H9 (cell line): Measurements from ENCODE around the gene NEB. TPM values are rescaled to one million over a fixed set of nuclear protein-coding genes. Genes with fewer than 3 reads are reported as not detected.

Experiments used
- DNase-seq: peaks from one replicate; pipeline ENCODE4 v3.0.0-alpha.2; 2017
- H2AFZ ChIP-seq: one replicate; pipeline ENCODE4 v1.6.1; 2013; ENCODE audit warnings: mild to moderate bottlenecking, low read length, control low read depth, moderate library complexity
- H2AK5ac ChIP-seq: 2 replicates; pipeline ENCODE4 v1.6.1; 2013; ENCODE audit warnings: low read length, control low read depth, mixed read lengths; ENCODE audit not compliant: insufficient read length
- H2BK120ac ChIP-seq: one replicate; pipeline ENCODE4 v1.6.1; 2013; ENCODE audit warnings: low read depth, mild to moderate bottlenecking, low read length, control low read depth, inconsistent platforms; ENCODE audit not compliant: poor library complexity, severe bottlenecking
- H2BK12ac ChIP-seq: 2 replicates; pipeline ENCODE4 v1.6.1; 2013; ENCODE audit warnings: low read length, control low read depth, mixed read lengths, low read depth; ENCODE audit not compliant: insufficient read length
- H2BK15ac ChIP-seq: 2 replicates; pipeline ENCODE4 v1.6.1; 2013; ENCODE audit warnings: low read depth, low read length, control low read depth
- H2BK20ac ChIP-seq: one replicate; pipeline ENCODE4 v1.6.1; 2013; ENCODE audit warnings: low read depth, mild to moderate bottlenecking, low read length, control low read depth, inconsistent platforms; ENCODE audit not compliant: poor library complexity, severe bottlenecking
- H2BK5ac ChIP-seq: 2 replicates; pipeline ENCODE4 v1.6.1; 2013; ENCODE audit warnings: low read length, control low read depth, mixed read lengths; ENCODE audit not compliant: insufficient read length
- H3K14ac ChIP-seq: 2 replicates; pipeline ENCODE4 v1.6.1; 2013; ENCODE audit warnings: low read length, control low read depth; ENCODE audit not compliant: insufficient read depth
- H3K18ac ChIP-seq: 2 replicates; pipeline ENCODE4 v1.6.1; 2013; ENCODE audit warnings: low read depth, mild to moderate bottlenecking, mixed read lengths, low read length, control low read depth; ENCODE audit not compliant: insufficient read length
- H3K23ac ChIP-seq: 2 replicates; pipeline ENCODE4 v1.6.1; 2013; ENCODE audit warnings: low read length, control low read depth, mixed read lengths, low read depth; ENCODE audit not compliant: insufficient read length
- H3K23me2 ChIP-seq: 2 replicates; pipeline ENCODE4 v1.6.1; 2013; ENCODE audit warnings: low read depth, mild to moderate bottlenecking, mixed read lengths, low read length, control low read depth; ENCODE audit not compliant: insufficient read length, poor library complexity, severe bottlenecking
- H3K27ac ChIP-seq: 2 replicates; pipeline ENCODE4 v1.5.1; 2013; ENCODE audit warnings: low read length, control low read depth, mixed read lengths, low read depth; ENCODE audit not compliant: insufficient read length
- H3K27me3 ChIP-seq: 2 replicates; pipeline ENCODE4 v1.6.1; 2013; ENCODE audit warnings: low read length, control low read depth, inconsistent platforms; ENCODE audit not compliant: insufficient read depth
- H3K4ac ChIP-seq: 2 replicates; pipeline ENCODE4 v1.6.1; 2013; ENCODE audit warnings: low read depth, mild to moderate bottlenecking, control low read depth, inconsistent platforms, low read length, moderate library complexity
- H3K4me1 ChIP-seq: 2 replicates; pipeline ENCODE4 v1.6.1; 2013; ENCODE audit warnings: low read length, control low read depth, inconsistent platforms; ENCODE audit not compliant: insufficient read depth
- H3K4me2 ChIP-seq: 2 replicates; pipeline ENCODE4 v1.6.1; 2013; ENCODE audit warnings: low read length, control low read depth, mixed read lengths; ENCODE audit not compliant: insufficient read length, insufficient read depth
- H3K56ac ChIP-seq: 2 replicates; pipeline ENCODE4 v1.6.1; 2013; ENCODE audit warnings: low read depth, mild to moderate bottlenecking, mixed read lengths, low read length, control low read depth; ENCODE audit not compliant: insufficient read length
- H3K79me1 ChIP-seq: 2 replicates; pipeline ENCODE4 v1.6.1; 2013; ENCODE audit warnings: low read depth, mild to moderate bottlenecking, moderate library complexity, low read length, control low read depth, inconsistent platforms; ENCODE audit not compliant: insufficient read depth, poor library complexity, severe bottlenecking
- H3K79me2 ChIP-seq: 2 replicates; pipeline ENCODE4 v1.6.1; 2013; ENCODE audit warnings: low read length, control low read depth, inconsistent platforms; ENCODE audit not compliant: insufficient read depth
- H3K9ac ChIP-seq: 2 replicates; pipeline ENCODE4 v1.6.1; 2013; ENCODE audit warnings: low read length, control low read depth, mixed read lengths; ENCODE audit not compliant: insufficient read length; ENCODE audit errors: extremely low read depth
- H3K9me3 ChIP-seq: one replicate; pipeline ENCODE4 v1.6.1; 2013; ENCODE audit warnings: low read depth, low read length, inconsistent platforms; ENCODE audit not compliant: control insufficient read depth
- H3T11ph ChIP-seq: one replicate; pipeline ENCODE4 v1.6.1; 2013; ENCODE audit warnings: mild to moderate bottlenecking, low read length, control low read depth, inconsistent platforms
- H4K20me1 ChIP-seq: one replicate; pipeline ENCODE4 v1.6.1; 2013; ENCODE audit not compliant: control insufficient read depth, insufficient read length, insufficient read depth
- H4K5ac ChIP-seq: 2 replicates; pipeline ENCODE4 v1.6.1; 2013; ENCODE audit warnings: low read depth, mild to moderate bottlenecking, mixed read lengths, low read length, control low read depth; ENCODE audit not compliant: insufficient read length
- H4K8ac ChIP-seq: replicated peaks from 2 replicates; pipeline ENCODE4 v1.6.1; 2013; ENCODE audit warnings: low read length, control low read depth, mixed read lengths, low read depth; ENCODE audit not compliant: insufficient read length
- H4K91ac ChIP-seq: 2 replicates; pipeline ENCODE4 v1.6.1; 2013; ENCODE audit warnings: low read depth, mild to moderate bottlenecking, moderate library complexity, mixed read lengths, low read length, control low read depth; ENCODE audit not compliant: insufficient read length
- H3K27ac Mint-ChIP-seq, 3 experiments: 2 replicates in 2 of 3; 3 replicates in 1 of 3; pipeline ENCODE4 v1.8.0; 2020 to 2021; ENCODE audit warnings: mixed read lengths in 3 of 3, mild to moderate bottlenecking in 1 of 3, moderate library complexity in 1 of 3
- H3K27me3 Mint-ChIP-seq: 2 replicates; pipeline ENCODE4 v1.8.0; 2021; ENCODE audit warnings: low read depth, mild to moderate bottlenecking, moderate library complexity, mixed read lengths
- H3K36me3 Mint-ChIP-seq, 3 experiments: 2 replicates in 2 of 3; 3 replicates in 1 of 3; pipeline ENCODE4 v1.8.0; 2020 to 2021; ENCODE audit warnings: low read depth in 3 of 3, mixed read lengths in 3 of 3; ENCODE audit not compliant: insufficient read depth in 1 of 3
- H3K4me1 Mint-ChIP-seq, 2 experiments: 2 replicates each; pipeline ENCODE4 v1.8.0; 2020; ENCODE audit warnings: mixed read lengths in 2 of 2
- H3K4me3 Mint-ChIP-seq, 2 experiments: 2 replicates in 1 of 2; 3 replicates in 1 of 2; pipeline ENCODE4 v1.8.0; 2020 to 2021; ENCODE audit warnings: mild to moderate bottlenecking in 2 of 2, mixed read lengths in 2 of 2, moderate library complexity in 1 of 2
- H3K9me3 Mint-ChIP-seq, 2 experiments: 2 replicates in 1 of 2; 3 replicates in 1 of 2; pipeline ENCODE4 v1.8.0; 2020; ENCODE audit warnings: mild to moderate bottlenecking in 2 of 2, mixed read lengths in 2 of 2, moderate library complexity in 1 of 2
- WGBS: extraction: QIAGEN DNeasy Blood & Tissue Kit; methylation state at CpG from one replicate; pipeline ENCODE4 v1.1.7; 2013; ENCODE audit warnings: missing lambda C conversion rate, low lambda C conversion rate, mixed read lengths; ENCODE audit not compliant: insufficient read length; ENCODE audit errors: extremely low coverage; 5-methylcytosine and 5-hydroxymethylcytosine counted together
- total RNA-seq: library from RNA; stranded (reverse); gene quantifications from 2 replicates; pipeline ENCODE4 v1.2.1, GENCODE V29; 2021
- TF ChIP-seq, protein P1 (sequence below): fragments of 200-600 bp; sonication (generic); conservative IDR thresholded peaks from 3 replicates; pipeline ENCODE4 v1.8.0; 2021; ENCODE audit warnings: antibody characterized with exemption, mild to moderate bottlenecking

Gene NEB
- total RNA-seq, 1 experiment from 2014 or later = 0.98 TPM

DNA sequence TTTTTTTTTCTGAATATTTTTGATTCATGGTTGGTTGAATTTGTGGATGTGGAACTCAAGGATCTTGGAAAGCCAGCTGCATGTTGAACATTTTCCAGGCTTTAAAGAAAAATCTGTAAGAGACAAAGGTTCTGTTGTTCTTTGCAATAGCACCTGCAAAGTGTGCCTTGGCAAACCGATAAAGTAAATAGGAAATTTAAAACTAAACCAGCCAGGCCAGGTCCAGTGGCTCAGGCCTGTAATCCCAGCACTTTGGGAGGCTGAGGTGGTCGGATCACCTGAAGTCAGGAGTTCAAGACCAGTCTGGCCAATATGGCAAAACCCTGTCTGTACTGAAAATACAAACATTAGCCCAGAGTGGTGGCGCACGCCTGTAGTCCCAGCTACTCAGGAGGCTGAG is 250.2 kb downstream of the NEB start:
- H3K23me2 ChIP-seq = no peaks in the 10 kb centered on the region
- no peak overlapping the region for H2BK15ac ChIP-seq
- no peak overlapping the region for H3T11ph ChIP-seq
- H3K9me3 Mint-ChIP-seq = no peaks in the 10 kb centered on the region
- H3K36me3 Mint-ChIP-seq = peaks cover 10 to 40% (median 36%) of the 10 kb centered on the region in 3 experiments; a peak in 6 of 7 replicates
- H4K8ac ChIP-seq = no peak overlapping the region
- no peaks in the 10 kb centered on the region for H3K27me3 ChIP-seq
- no peak overlapping the region for H2BK20ac ChIP-seq
- no peak for DNase-seq
- no CpG with 5 or more reads among the region's 4 CpGs for WGBS
- 0 out of 4 replicates have a peak, but pooled peaks cover 0 to 4% of the 10 kb centered on the region in 2 experiments for H3K4me1 Mint-ChIP-seq
- no peak overlapping the region for H2BK5ac ChIP-seq
- TF ChIP-seq, protein P1, sequence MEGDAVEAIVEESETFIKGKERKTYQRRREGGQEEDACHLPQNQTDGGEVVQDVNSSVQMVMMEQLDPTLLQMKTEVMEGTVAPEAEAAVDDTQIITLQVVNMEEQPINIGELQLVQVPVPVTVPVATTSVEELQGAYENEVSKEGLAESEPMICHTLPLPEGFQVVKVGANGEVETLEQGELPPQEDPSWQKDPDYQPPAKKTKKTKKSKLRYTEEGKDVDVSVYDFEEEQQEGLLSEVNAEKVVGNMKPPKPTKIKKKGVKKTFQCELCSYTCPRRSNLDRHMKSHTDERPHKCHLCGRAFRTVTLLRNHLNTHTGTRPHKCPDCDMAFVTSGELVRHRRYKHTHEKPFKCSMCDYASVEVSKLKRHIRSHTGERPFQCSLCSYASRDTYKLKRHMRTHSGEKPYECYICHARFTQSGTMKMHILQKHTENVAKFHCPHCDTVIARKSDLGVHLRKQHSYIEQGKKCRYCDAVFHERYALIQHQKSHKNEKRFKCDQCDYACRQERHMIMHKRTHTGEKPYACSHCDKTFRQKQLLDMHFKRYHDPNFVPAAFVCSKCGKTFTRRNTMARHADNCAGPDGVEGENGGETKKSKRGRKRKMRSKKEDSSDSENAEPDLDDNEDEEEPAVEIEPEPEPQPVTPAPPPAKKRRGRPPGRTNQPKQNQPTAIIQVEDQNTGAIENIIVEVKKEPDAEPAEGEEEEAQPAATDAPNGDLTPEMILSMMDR = no peak
- no peak overlapping the region for H3K23ac ChIP-seq
- no peaks in the 10 kb centered on the region for H3K79me1 ChIP-seq
- no peaks in the 10 kb centered on the region for H3K79me2 ChIP-seq
- H3K14ac ChIP-seq = no peak overlapping the region
- H4K91ac ChIP-seq = no peak overlapping the region
- H3K18ac ChIP-seq = no peak overlapping the region
- H3K27me3 Mint-ChIP-seq = no peaks in the 10 kb centered on the region
- H3K4ac ChIP-seq = no peak overlapping the region
- no peaks in the 10 kb centered on the region for H3K4me1 ChIP-seq
- peak overlapping the region in 1 of 3 experiments; percentile 78; a peak in 3 of 7 replicates for H3K27ac Mint-ChIP-seq
- H3K9me3 ChIP-seq = no peaks in the 10 kb centered on the region
- no peak overlapping the region for H3K27ac ChIP-seq
- H3K4me2 ChIP-seq = no peak overlapping the region
- no peak overlapping the region for H2BK12ac ChIP-seq
- H2BK120ac ChIP-seq = no peak overlapping the region
- H2AK5ac ChIP-seq = no peak overlapping the region
- H3K4me3 Mint-ChIP-seq = no peak overlapping the region
- no peak overlapping the region for H3K9ac ChIP-seq
- H4K20me1 ChIP-seq = no peaks in the 10 kb centered on the region
- no peak overlapping the region for H4K5ac ChIP-seq
- no peak overlapping the region for H3K56ac ChIP-seq
- H2AFZ ChIP-seq = no peak overlapping the region
